Gastroesophageal sphincter (tissue), 4 donors: ENCODE measurements around the gene PPCDC. TPM values are rescaled to one million over a fixed set of nuclear protein-coding genes. Genes with fewer than 3 reads are reported as not detected.

Experiments
- ATAC-seq: fragments of 150-250 bp; one replicate; pipeline ENCODE4 v1.9.1; 2016; ENCODE audit warnings: mild to moderate bottlenecking, moderate library complexity
- H3K27ac ChIP-seq, 4 donors: fragments of 200-600 bp; sonication (generic) in 3 of 4; 1 replicate in 3 of 4; 2 replicates in 1 of 4; pipeline ENCODE4 v1.5.1; 2016 to 2019
- H3K27me3 ChIP-seq: fragments of 200-600 bp; sonication (generic); one replicate; pipeline ENCODE4 v1.5.1; 2019
- H3K36me3 ChIP-seq, 2 donors: fragments of 200-600 bp; sonication (generic); one replicate each; pipeline ENCODE4 v1.5.1; 2019; ENCODE audit warnings: control low read depth in 1 of 2
- H3K4me1 ChIP-seq, 3 donors: fragments of 200-600 bp; sonication (generic); 1 replicate in 2 of 3; 2 replicates in 1 of 3; pipeline ENCODE4 v1.5.1; 2016 to 2019; ENCODE audit warnings: control low read depth in 2 of 3
- H3K4me3 ChIP-seq, 2 donors: fragments of 200-600 bp; sonication (generic); one replicate each; pipeline ENCODE4 v1.5.1; 2019; ENCODE audit warnings: mild to moderate bottlenecking in 1 of 2, moderate library complexity in 1 of 2
- H3K9me3 ChIP-seq, 3 donors: fragments of 200-600 bp; sonication (generic); one replicate each; pipeline ENCODE4 v1.5.1; 2017 to 2019; ENCODE audit warnings: control low read depth in 2 of 3
- EP300 ChIP-seq: sonication (generic); formaldehyde crosslinking; IDR thresholded peaks from one replicate; pipeline ENCODE4 v1.6.1; 2017; ENCODE audit warnings: antibody characterized with exemption, mild to moderate bottlenecking
- POLR2A ChIP-seq, 2 donors: fragments of 450-650 bp; IDR thresholded peaks; one replicate each; pipeline ENCODE4 v1.6.1; 2017; ENCODE audit warnings: antibody characterized with exemption in 2 of 2, mild to moderate bottlenecking in 2 of 2, moderate library complexity in 1 of 2
- POLR2AphosphoS5 ChIP-seq: sonication (generic); formaldehyde crosslinking; IDR thresholded peaks from one replicate; pipeline ENCODE4 v1.6.1; 2017; ENCODE audit warnings: antibody characterized with exemption
- WGBS, 2 donors: methylation state at CpG; one replicate each; pipeline ENCODE4 v1.1.5; 2018; ENCODE audit warnings: low coverage in 1 of 2; 5-methylcytosine and 5-hydroxymethylcytosine counted together
- total RNA-seq, 4 donors: library from RNA; depleted of rRNA; stranded (reverse); fragments of >200 nt; gene quantifications; one replicate each; pipeline ENCODE4 v1.1.0, GENCODE V29; 2016
- TF ChIP-seq, protein P1 (sequence below), 4 experiments: fragments of 200-600 bp in 2 of 4; fragments of 450-650 bp in 2 of 4; sonication (generic) in 1 of 4; IDR thresholded peaks; one replicate each; pipeline ENCODE4 v1.5.1; 2017 to 2019; ENCODE audit warnings: antibody characterized with exemption in 4 of 4, mild to moderate bottlenecking in 2 of 4, moderate library complexity in 2 of 4

Gene PPCDC
- total RNA-seq, 4 donors from 2014 or later: 7.8 to 14.2 (median 12.9) TPM

DNA sequence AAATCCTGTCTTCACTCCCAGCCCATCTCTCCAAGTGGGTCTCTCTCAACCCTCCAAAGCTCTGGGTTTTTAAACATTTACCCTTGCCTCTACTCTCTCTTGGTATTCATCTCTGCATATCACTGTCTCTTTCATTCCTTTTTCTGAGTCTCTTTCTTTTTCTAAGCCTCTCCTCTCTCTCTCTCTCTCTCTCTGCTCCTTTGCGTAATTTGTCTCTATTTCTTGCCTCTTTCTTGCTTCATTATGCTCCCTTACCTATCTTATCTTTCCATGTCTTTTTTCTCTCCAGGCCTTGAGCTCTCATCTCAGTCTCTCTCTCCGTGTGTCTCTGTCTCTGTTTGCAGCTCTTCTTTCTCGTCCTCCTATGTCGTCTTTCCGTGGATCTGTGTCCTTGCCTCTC lies 28.7 kb upstream of the PPCDC start:
- Histone ChIP-seq H3K4me1 (peaks cover 3 to 21% (median 9%) of the 10 kb centered on the region in 3 donors), H3K36me3 (no peaks in the 10 kb centered on the region), H3K9me3 (no peaks in the 10 kb centered on the region), H3K27me3 (peaks cover 52% of the 10 kb centered on the region), H3K27ac (no peak overlapping the region), H3K4me3 (peak overlapping the region in 1 of 2 donors; percentile 64)
- no peak for ATAC-seq
- WGBS, 2 donors: 40 to 49% methylated on average over 5 of the region's 5 CpGs
- TF ChIP-seq, protein P1, sequence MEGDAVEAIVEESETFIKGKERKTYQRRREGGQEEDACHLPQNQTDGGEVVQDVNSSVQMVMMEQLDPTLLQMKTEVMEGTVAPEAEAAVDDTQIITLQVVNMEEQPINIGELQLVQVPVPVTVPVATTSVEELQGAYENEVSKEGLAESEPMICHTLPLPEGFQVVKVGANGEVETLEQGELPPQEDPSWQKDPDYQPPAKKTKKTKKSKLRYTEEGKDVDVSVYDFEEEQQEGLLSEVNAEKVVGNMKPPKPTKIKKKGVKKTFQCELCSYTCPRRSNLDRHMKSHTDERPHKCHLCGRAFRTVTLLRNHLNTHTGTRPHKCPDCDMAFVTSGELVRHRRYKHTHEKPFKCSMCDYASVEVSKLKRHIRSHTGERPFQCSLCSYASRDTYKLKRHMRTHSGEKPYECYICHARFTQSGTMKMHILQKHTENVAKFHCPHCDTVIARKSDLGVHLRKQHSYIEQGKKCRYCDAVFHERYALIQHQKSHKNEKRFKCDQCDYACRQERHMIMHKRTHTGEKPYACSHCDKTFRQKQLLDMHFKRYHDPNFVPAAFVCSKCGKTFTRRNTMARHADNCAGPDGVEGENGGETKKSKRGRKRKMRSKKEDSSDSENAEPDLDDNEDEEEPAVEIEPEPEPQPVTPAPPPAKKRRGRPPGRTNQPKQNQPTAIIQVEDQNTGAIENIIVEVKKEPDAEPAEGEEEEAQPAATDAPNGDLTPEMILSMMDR (IDR thresholded peaks at IDR 0.05): no peak
- TF ChIP-seq POLR2A (IDR thresholded peaks at IDR 0.05) (no peak), POLR2AphosphoS5 (no peak), EP300 (no peak)

DNA sequence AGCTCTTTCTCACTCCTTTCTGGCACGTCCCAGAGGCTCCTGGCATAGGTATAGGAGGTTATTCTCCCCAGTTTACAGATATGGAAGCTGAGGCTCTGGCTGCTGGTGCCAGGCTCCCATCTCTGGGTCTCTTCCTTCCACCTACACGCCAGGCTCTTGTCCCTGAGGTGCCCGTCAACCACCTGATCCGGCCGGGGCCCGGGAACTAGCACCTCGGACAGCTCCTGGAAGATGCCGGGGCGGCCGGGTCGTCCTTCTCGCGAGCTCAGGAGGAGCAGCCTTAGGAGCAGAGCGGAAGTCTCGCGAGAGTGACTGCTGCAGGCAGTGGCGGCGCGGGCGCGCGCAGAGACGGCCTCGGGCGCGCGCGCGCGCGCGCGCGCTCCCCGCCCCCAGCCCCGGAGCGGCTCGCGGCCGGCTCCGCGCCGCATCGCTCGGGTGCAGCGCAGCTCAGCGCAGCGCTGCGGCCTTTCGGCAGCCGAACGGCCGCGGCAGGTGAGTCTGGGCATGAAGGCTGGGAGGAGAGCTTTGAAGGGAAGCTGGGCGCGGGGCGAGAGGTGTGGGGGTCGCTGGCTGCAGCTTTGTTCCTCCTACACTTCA lies 28.1 kb upstream of the PPCDC start, which contains the start of gene SCAMP5:
TSS of gene SCAMP5 (plus strand) at position 382 of the 597 bp plus-strand sequence. CDS start 16,277 bp downstream, outside the sequence.
- Histone ChIP-seq H3K27me3 (peaks cover 52% of the 10 kb centered on the region), H3K4me1 (peaks cover 3 to 21% (median 9%) of the 10 kb centered on the region in 3 donors), H3K36me3 (no peaks in the 10 kb centered on the region), H3K9me3 (no peaks in the 10 kb centered on the region), H3K27ac (peak within 1 kb of the TSS in 1 of 4 donors; percentile 51), H3K4me3 (peak within 1 kb of the TSS; percentile 31 to 64)
- TF ChIP-seq, protein P1 (IDR thresholded peaks at IDR 0.05): no peak
- no peak for TF ChIP-seq EP300
- no peak for TF ChIP-seq POLR2A (IDR thresholded peaks at IDR 0.05)
- TF ChIP-seq POLR2AphosphoS5: no peak
- peak; percentile 90 for ATAC-seq
- 8% methylated on average over 5 of the region's 58 CpGs; no CpG with 5 or more reads in 1 of the 2 donors for WGBS, 2 donors

DNA sequence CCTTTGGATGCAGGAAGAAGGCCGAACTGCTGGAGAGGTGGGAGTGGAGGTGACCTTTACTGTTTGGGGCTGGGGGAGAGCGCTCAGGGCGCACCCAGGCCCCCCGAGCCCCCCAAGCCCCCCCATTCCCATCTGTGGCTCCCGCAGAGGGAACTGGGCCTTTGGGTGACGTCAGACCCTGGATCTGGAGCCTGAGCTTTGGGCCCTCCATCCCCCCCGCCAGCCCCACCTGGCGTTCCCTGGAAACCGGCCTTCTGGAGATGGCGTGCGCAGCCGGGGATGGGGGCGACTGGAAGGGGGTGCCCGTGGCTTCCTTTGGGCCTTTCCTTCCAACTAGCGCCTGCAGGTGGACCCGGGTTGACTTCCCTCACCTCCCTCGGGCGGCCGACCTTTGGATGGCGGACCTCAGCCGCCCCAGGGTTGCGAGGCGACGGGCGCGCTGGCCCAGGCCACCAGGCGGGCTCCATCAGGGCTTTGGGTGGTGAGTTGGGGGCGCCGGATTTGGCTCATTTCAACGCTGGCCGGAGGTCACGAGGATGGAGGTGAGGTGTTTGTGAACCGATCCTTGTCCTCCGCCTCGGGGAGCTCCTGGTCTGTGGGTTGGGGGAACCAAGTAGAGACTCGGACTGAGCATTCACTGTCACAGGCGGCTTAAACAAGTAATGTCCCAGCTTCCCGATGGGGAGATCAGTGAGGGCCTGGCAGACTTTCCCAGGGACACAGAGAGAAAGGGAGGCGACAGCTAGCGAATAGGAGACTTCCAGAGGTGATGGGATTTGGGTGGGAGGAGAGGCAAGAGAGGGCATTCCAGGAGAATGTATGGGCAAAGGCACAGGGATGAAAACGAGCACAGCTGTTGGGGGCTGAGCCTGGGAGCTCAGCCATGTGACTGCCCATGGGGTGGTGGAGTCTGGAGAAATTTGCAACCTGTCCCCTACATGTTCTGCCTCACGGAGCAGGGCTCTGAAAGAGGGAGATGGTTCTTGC lies 27.3 kb upstream of the PPCDC start:
- Histone ChIP-seq H3K4me1 (peaks cover 3 to 21% (median 9%) of the 10 kb centered on the region in 3 donors), H3K27me3 (peaks cover 52% of the 10 kb centered on the region), H3K27ac (peak overlapping the region in 1 of 4 donors; percentile 51), H3K4me3 (peak overlapping the region; percentile 31 to 64), H3K9me3 (no peaks in the 10 kb centered on the region), H3K36me3 (no peaks in the 10 kb centered on the region)
- no peak for TF ChIP-seq POLR2A (IDR thresholded peaks at IDR 0.05)
- no peak for TF ChIP-seq EP300
- no peak for TF ChIP-seq POLR2AphosphoS5
- TF ChIP-seq, protein P1 (IDR thresholded peaks at IDR 0.05): no peak
- ATAC-seq: peak; percentile 39
- 7 to 27% methylated on average over 3 to 4 of the region's 42 CpGs for WGBS, 2 donors

DNA sequence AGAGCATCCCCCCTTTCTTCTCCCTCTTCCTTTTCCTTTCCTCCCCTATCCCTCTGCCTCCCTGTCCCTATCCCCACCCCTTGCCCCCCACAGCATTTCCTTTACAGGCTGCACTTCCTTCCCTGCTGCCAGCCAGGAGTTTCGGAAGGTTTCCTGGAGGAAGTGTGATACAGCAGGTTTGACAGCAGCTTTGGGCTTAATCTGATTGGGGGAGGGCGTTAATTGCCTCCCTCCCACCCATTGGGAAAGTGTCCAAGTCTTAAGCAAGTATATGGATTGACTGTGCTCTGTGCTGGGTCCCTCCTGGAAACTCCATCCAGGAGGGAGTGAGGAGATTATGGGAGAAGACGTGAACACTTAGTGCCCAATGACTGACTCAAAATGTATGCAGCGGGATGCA lies 26.2 kb upstream of the PPCDC start:
- H3K27me3 ChIP-seq: peaks cover 48% of the 10 kb centered on the region
- no peak for TF ChIP-seq POLR2A (IDR thresholded peaks at IDR 0.05)
- TF ChIP-seq POLR2AphosphoS5: no peak
- TF ChIP-seq, protein P1 (IDR thresholded peaks at IDR 0.05): no peak
- no peak for TF ChIP-seq EP300
- no peaks in the 10 kb centered on the region for H3K9me3 ChIP-seq
- H3K27ac ChIP-seq: no peak overlapping the region
- ATAC-seq: no peak
- H3K4me3 ChIP-seq: no peak overlapping the region
- H3K4me1 ChIP-seq: peaks cover 3 to 21% (median 9%) of the 10 kb centered on the region in 3 donors
- WGBS, 2 donors: 60 to 83% methylated on average over 2 of the region's 4 CpGs
- no peaks in the 10 kb centered on the region for H3K36me3 ChIP-seq
